Measurements from ENCODE around the gene SPANXA1. TPM values are rescaled to one million over a fixed set of nuclear protein-coding genes. Genes with fewer than 3 reads are reported as not detected.
"Not testable (repeated sequence)": the region's sequence is repeated elsewhere in the genome, so short reads cannot be mapped to it uniquely, and the experiment has no call there.

Gene SPANXA1
- not detected in 2 replicates for total RNA-seq

DNA sequence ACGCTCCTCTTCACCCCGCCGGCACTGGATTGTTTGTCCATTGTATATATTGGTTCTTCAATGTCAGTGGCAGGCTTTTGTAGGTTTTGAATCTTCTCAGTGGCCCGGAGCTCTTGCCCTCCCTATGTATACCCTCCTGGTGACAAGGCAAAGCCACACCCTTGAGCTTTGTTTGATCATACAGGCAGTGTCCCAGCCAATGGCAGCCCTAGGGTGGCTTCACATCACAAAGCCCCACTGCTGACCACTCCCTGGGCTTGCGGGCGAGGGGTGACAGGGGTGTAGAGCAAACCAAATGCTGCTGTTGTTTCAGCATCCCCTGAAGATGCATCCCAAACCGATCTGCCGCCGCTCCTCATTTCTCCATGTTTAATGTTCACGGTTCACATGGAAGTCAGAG lies at the start of gene SPANXA1:
Gene SPANXA1 (minus strand): TSS at position 101 of the 400 bp plus-strand sequence. CDS start 60 bp downstream, at position 41.
- H3K4me3 ChIP-seq (ENCODE audit: low read depth, low read length); DNase-seq (ENCODE audit: low read depth): not testable (repeated sequence)

DNA sequence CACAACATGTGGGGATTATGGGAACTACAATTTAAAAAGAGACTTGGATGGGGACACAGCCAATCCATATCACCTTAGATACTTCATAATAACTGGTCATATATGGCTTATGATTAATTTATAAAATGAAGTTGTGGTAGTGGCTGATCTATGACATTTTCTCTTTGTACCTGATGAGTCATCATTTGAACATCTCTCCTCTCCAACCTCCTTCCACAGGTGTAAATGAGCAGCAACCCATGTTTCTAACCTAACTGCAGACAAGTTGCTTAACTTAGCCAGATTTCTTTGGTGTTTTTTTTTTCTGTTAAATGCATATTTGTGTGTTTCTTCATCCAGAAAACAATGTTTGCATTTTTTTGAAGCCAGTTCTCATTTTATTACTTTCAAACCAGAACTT lies 47.6 kb upstream of the SPANXA1 start:
- H3K4me3 ChIP-seq (ENCODE audit: low read depth, low read length): no peak overlapping the region
- no peak for DNase-seq (ENCODE audit: low read depth)
- TF ChIP-seq, protein P1, sequence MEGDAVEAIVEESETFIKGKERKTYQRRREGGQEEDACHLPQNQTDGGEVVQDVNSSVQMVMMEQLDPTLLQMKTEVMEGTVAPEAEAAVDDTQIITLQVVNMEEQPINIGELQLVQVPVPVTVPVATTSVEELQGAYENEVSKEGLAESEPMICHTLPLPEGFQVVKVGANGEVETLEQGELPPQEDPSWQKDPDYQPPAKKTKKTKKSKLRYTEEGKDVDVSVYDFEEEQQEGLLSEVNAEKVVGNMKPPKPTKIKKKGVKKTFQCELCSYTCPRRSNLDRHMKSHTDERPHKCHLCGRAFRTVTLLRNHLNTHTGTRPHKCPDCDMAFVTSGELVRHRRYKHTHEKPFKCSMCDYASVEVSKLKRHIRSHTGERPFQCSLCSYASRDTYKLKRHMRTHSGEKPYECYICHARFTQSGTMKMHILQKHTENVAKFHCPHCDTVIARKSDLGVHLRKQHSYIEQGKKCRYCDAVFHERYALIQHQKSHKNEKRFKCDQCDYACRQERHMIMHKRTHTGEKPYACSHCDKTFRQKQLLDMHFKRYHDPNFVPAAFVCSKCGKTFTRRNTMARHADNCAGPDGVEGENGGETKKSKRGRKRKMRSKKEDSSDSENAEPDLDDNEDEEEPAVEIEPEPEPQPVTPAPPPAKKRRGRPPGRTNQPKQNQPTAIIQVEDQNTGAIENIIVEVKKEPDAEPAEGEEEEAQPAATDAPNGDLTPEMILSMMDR (conservative IDR thresholded peaks at IDR 0.05; ENCODE audit: low read depth, low read length): no peak

DNA sequence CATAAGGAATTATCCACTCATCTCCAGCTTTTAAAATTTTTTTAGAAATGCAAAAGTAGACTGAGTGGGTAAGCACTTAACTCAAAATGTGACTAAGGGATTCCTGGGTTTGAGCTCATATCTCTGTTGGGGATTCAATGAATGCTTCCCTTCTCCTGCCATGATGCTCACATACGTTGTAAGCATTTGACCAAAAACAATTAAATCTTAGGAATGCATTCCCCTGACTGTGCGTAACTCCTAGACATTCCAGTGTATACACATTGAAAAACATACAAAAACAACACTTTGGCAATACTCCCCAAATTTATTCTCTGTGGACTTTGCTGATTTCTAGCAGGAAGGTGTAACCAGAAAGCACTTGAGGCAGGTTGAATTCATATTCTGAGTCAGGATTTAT lies 34.8 kb upstream of the SPANXA1 start:
- TF ChIP-seq, protein P1 (conservative IDR thresholded peaks at IDR 0.05; ENCODE audit: low read depth, low read length): no peak
- no peak overlapping the region for H3K4me3 ChIP-seq (ENCODE audit: low read depth, low read length)
- no peak for DNase-seq (ENCODE audit: low read depth)

- DNase-seq (ENCODE audit: low read depth): no peak
- no peak overlapping the region for H3K4me3 ChIP-seq (ENCODE audit: low read depth, low read length)
- TF ChIP-seq, protein P1 (conservative IDR thresholded peaks at IDR 0.05; ENCODE audit: low read depth, low read length): no peak
Observed at GRCh38 chrX:141609111-141609510, 24.6 kb upstream of the SPANXA1 start.

- DNase-seq (ENCODE audit: low read depth): not testable (repeated sequence)
Observed at GRCh38 chrX:141589408-141589807, 4.9 kb upstream of the SPANXA1 start, which contains the start of gene SPANXA2. Gene SPANXA2, plus strand, starts transcription at chrX:141589708. Its CDS starts 60 bp downstream, at chrX:141589768.

DNA sequence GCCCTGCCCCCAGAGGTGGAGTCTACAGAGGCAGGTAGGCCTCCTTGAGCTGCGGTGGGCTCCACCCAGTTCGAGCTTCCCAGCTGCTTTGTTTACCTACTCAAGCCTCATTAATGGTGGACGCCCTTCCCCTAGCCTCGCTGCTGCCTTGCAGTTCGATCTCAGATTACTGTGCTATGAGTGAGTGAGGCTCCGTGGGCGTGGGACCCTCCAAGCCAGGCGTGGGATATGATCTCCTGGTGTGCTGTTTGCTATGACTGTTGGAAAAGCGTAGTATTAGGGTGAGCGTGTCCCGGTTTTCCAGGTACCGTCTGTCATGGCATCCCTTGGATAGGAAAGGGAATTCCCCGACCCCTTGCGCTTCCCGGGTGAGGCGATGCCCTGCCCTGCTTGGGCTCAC lies 42.0 kb downstream of the SPANXA1 start:
- DNase-seq (ENCODE audit: low read depth): not testable (repeated sequence)

More at GRCh38 chrX:141589408-141589807, 4.9 kb upstream of the SPANXA1 start, which contains the start of gene SPANXA2:
- H3K4me3 ChIP-seq (ENCODE audit: low read depth, low read length): not testable (repeated sequence)

More for the DNA sequence above, 42.0 kb downstream of the SPANXA1 start:
- H3K4me3 ChIP-seq (ENCODE audit: low read depth, low read length): not testable (repeated sequence)

Other genes with a start within 250 kb of the SPANXA1 start
- not detected in 2 replicates for gene SPANXA2, start 5.0 kb upstream of the SPANXA1 start, total RNA-seq
- gene SPANXD, start 114.0 kb upstream of the SPANXA1 start, total RNA-seq: not detected in 2 replicates